ELF-1 (cell line): ENCODE measurements around the gene CSTF2T.
"Not testable (repeated sequence)": the region's sequence is repeated elsewhere in the genome, so short reads cannot be mapped to it uniquely, and the experiment has no call there.

Source experiments
- DNase-seq: peaks from one replicate; pipeline ENCODE4 v3.0.0-alpha.2; 2016; ENCODE audit warnings: low read depth, low spot score

Gene CSTF2T

GRCh38 chr10:51698473-51699063 lies 827 bp downstream of the CSTF2T start:
- peak; percentile 40 for DNase-seq

GRCh38 chr10:51696251-51696650 lies 3.1 kb downstream of the CSTF2T start:
- DNase-seq: no peak

DNA sequence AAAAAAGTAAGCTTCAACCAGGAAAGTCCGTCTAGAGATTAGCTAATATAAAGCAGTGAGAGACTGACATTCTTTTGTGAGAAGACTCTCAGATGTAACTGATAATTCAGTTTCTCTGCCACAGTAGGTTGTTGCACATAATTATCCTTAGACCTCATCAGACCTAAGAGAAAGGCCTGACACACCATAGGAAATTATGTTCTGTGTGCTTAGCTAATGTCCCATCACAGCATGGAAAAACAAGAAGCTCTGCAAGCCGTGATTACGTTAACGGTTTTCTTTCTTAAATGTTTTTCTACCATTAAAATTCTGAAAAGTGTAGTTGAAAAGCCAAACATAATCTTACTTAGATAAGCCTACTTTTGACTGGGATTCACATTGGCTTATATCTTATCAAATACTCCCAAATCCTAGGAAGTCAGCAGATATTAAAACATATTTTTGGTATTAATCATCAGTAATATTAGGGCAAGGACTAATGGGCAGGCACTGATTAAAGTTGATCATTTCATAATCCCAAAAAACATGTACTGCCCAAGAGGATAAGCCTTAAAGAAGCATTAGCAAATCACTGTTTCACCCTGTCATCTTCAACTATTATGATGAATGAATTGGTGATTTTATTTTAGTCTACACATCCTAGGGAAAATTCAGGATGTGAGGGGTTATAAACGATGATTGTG lies 5.2 kb downstream of the CSTF2T start:
- DNase-seq: no peak

DNA sequence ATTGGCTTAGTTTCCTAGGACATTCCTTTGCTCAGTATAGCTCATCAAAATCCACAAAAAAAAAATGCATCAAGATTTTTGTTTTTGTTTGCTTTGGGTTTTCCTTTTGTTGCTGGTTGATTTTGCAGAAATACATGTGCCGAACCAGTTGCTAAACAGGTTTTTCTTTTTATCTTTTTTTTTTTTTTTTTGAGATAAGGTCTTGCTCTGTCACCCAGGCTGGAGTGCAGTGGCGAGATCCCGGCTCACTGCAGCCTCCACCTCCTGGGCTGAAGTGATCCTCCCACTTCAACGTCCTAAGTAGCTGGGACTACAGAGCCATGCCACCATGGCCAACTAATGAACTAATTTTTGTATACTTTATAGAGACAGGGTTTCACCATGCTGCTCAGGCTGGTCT lies 8.3 kb downstream of the CSTF2T start:
- peak; percentile 11 for DNase-seq

DNA sequence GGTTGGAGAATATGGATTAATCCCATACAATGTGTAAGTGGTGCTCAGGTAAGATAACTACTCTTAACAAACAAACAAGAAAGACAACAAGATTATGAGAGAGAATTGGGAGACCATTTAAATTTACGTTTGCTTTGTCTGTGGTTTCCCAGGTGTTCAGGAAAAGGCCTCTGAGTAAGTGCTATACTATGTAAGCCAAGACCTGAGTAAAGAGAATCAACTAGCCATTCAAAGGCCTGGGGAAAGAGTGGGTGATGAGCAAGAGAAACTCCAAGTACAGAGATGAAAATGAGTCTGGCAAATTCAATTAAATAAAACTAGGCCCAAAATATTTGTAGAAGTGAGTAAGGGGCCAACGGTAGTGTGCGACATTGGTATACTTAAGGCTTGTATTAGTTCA lies 9.9 kb downstream of the CSTF2T start:
- no peak for DNase-seq

DNA sequence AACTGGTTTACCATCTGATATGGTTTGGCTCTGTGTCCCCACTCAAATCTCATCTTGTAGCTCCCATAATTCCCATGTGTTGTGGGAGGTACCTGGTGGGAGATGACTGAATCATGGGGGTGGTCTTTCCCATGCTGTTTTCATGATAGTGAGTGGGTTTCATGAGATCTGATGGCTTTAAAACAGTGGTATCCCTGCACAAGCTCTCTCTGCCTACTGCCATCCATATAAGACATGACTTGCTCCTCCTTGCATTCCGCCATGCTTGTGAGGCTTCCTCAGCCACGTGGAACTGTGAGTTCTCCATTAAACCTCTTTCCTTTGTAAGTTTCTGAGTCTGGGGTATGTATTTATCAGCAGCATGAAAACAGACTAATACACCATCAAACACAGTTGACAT lies 10.6 kb downstream of the CSTF2T start:
- not testable (repeated sequence) for DNase-seq

DNA sequence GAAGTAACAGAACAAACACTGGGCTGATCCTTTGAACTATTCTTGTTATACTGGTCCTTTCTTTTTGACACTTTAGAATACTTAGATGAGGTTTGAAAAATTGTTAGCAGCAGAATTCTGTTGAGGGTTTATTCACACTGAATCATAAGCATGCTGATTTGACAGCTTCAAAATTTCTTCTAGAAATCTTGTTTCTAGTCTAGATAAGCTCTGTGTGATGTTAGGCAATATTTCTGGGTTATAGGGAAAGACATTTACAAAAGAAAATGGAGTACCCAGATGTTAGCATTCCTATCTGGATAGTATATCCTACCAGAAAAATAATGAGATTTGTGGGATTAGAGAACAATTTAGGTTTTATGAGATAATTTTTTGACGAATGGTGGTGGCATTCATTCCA lies 12.1 kb downstream of the CSTF2T start:
- no peak for DNase-seq

DNA sequence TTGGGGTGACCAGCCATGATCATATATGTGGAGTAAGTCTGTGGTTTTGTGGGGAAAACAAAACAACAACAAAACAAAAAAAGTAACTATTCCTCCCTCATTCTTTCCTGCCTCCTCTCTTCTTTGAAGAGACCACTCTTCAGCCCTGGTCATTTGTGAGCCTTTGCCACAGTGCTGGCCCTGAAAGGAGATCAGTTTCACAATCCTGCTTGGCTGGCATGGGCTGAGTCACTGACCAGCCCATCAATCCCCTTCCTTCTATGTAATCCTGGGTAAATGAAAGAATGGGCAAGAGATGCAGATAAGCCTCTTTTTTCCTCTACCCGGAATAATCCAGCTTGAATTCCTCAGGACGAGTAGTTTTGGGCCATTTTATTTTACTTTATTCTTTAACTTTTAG lies 13.6 kb downstream of the CSTF2T start:
- no peak for DNase-seq

DNA sequence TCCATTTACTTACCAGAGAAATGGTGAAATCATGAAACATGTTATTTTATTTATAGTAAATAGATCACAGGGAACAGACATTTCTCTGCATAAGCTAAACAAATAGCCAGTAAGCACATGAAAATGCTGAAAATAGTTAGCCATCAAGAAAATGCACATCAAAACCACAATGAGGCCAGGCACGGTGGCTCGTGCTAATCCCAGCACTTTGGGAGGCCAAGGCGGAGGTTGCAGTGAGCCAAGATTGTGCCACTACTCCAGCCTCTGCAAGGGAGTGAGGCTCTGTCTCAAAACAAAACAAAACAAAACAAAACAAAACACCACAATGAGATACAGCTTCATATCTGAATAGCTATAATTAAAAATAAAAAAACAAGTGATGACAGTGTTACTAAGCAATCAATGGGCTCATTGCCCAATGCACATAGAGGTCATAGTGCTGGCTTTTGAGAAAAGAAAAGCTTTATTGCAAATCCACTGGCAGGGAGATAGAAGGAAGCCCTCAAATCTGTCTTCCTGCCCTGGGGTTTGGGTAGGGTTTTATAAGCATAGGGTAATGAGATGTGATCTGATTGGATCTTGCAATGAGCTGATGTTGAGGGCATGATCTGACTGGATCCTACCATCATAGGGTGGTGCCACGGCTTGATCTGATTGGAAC lies 16.2 kb downstream of the CSTF2T start:
- no peak for DNase-seq

DNA sequence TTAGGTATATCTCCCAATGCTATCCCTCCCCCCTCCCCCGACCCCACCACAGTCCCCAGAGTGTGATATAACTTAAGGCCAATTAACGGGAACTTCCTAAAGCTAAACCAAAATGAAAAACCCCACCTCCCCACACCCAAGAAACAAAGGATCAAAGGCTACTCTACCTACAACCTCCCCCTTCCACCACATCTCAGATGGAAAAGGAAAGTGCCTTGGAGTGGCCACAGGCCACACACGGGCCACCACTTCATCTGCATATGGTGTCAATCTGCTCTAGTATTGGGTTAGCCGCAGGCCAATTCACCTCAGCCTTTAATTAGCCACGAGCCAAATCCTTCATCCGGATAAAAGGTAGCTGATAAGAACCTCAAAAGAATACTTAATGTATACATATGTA lies 19.6 kb downstream of the CSTF2T start:
- DNase-seq: peak; percentile 67

- DNase-seq: no peak
These were observed 24.3 kb downstream of the CSTF2T start for GRCh38 chr10:51675088-51675487.

DNA sequence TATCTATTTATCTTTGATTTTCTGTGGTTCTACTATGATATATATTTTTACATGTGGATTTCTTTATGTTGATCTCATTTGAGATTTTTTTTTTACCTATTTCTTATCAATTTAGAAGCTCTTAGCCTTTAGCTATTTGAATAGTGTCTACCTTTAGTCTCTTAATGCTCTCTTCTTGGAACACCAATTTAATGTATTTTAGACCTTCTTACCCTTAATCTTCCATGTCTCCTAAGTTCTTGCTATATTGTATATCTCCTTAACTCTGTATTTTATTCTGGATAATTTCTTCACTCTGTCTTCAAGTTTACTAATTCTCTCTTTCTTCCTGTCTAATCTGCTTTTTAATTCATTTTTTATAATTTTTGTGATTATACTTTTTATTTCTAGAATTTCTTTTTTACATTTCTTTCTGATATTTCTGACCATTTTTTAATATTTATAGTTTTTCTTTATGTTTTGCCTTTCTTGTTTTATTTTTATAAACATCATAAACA lies 27.3 kb downstream of the CSTF2T start:
- no peak for DNase-seq

DNA sequence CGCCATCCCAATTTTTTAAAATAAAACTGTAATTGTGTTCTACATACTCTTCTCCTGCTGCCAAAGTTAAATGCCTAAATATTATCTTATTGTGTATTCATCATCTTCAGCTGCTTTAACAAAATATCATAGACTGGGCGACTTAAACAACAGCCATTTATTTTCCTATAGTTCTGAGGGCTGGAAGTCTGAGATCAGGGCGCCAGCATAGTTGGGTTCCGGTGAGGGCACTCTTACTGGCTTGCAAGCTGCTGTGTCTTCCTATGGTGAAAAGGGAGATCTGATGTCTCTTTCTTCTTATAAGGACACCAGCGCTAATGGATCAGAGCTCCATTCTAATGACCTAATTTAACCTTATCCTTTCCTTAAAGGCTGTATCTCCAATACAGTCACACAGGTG lies 30.4 kb downstream of the CSTF2T start:
- no peak for DNase-seq

- no peak for DNase-seq
These were observed 31.1 kb downstream of the CSTF2T start for GRCh38 chr10:51668336-51668689.

- DNase-seq: no peak
These were observed 31.6 kb downstream of the CSTF2T start for GRCh38 chr10:51667678-51668335.

DNA sequence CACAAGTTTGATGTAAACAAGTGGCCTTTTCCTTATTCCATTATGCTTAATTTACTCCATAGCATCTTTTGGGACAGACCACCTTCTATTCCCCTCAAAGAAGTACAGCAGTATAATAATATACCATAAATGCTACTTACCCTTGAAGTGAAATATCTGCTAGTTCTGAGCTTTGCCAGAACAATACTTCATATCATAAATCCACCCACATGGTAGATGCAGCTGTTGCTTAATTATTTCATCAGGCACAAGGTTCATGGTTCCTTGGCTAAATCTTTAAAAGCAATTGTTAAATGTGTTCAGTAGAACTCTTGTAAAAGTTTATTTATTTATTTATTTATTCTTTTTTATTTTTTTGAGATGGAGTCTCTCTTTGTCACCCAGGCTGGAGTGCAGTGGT lies 32.9 kb downstream of the CSTF2T start:
- no peak for DNase-seq

GRCh38 chr10:51663086-51663485 lies 36.3 kb downstream of the CSTF2T start:
- no peak for DNase-seq

DNA sequence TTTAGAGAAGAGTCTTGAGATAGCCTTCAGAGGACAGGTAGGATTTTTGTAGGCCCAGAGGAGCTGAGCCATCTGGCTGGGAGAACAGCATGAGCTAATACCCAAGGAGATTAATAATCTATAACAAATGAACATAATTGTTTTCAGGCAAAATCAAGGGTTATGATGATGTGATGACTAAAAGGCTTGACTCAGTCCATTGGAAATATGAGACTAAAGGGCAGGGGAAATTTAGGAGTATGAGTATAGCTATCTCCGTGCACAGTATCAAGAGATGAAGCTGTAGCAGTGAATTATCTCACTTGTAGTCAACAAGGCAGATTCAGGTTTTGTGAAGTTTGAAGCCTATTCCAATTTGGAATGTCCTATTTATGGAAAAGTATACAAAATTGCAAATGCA lies 40.1 kb downstream of the CSTF2T start:
- no peak for DNase-seq

GRCh38 chr10:51658000-51658399 lies 41.4 kb downstream of the CSTF2T start:
- no peak for DNase-seq

DNA sequence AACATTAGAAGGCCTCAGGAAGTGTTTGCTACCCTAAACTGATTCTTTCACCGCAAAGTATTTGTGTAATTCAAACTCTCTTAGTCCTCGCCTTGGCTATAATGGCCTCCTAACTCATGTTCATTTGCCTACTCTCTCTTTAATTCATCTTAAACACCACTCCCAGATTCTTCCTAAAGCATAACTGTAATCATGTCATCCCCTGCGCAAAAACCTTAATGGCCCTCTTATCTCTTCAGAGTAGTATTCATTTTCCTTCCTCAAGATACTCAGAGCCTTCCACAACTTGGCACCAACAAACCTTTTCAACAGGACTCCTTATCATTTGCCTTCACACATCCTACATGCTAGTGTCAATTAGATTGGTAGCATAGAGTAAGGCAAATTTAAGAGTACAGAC lies 42.9 kb downstream of the CSTF2T start:
- DNase-seq: no peak

- DNase-seq: no peak
These were observed 44.5 kb downstream of the CSTF2T start for GRCh38 chr10:51654918-51655317.

- DNase-seq: no peak
These were observed 46.4 kb downstream of the CSTF2T start for GRCh38 chr10:51653025-51653424.

DNA sequence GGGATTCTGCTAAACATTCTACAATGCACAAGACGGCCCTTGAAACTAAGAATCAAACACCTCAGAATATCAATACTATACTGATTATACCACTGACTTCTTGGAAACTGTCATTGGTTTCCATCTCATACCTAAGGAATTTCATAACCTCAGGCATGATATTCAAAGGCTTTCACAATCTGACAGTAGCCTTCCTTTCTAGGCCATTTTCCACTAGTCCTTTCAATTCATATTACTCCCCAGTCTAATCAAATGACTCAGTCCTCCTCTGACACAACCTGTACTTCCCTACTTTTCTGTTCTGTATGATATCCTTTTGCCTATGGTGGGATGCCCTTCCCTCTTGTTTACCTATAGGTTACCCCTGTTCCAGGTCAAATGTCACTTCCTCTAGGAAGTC lies 48.3 kb downstream of the CSTF2T start:
- no peak for DNase-seq
